HG03095 (cell line): ENCODE results near the gene RSKR.
"Not testable (repeated sequence)": the region's sequence is repeated elsewhere in the genome, so short reads cannot be mapped to it uniquely, and the experiment has no call there.

ENCODE experiments used
- ATAC-seq: cut with Tn5 transposase; IDR thresholded peaks from one replicate; pipeline ENCODE4 v1.9.1; 2021; ENCODE audit warnings: moderate library complexity; ENCODE audit not compliant: unreplicated experiment

The RSKR gene

GRCh38 chr17:28578246-28579195 lies 35.5 kb downstream of the RSKR start:
- ATAC-seq = no peak

GRCh38 chr17:28577466-28577824 lies 36.5 kb downstream of the RSKR start:
- ATAC-seq = no peak

- ATAC-seq = peak; percentile 74
These were observed 37.1 kb downstream of the RSKR start, which contains the start of gene ALDOC for GRCh38 chr17:28576758-28577465. Gene ALDOC (minus strand): TSS chr17:28576895. CDS start chr17:28575532, 1,363 bp downstream.

GRCh38 chr17:28576016-28576415 lies 38.0 kb downstream of the RSKR start:
- not testable (repeated sequence) for ATAC-seq

GRCh38 chr17:28575126-28575795 lies 38.7 kb downstream of the RSKR start:
- ATAC-seq = no peak

DNA sequence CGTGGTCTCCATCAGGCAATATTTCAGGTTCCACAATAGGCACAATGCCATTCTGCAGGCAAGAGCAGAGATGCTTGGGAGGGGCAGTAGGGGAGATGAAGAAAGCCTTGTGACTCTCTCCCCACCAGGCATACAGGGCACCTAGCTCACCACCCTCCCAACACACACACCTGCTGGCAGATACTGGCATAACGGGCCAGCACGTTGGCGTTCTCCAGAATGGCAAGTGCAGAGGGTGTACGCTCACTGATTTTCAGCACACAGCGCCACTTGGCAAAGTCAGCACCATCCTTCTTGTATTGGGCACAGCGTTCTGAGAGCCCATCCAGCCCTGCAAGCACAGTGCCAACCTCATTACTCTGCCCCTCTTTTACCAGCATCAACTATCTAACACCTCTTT lies 39.5 kb downstream of the RSKR start:
- ATAC-seq = no peak

DNA sequence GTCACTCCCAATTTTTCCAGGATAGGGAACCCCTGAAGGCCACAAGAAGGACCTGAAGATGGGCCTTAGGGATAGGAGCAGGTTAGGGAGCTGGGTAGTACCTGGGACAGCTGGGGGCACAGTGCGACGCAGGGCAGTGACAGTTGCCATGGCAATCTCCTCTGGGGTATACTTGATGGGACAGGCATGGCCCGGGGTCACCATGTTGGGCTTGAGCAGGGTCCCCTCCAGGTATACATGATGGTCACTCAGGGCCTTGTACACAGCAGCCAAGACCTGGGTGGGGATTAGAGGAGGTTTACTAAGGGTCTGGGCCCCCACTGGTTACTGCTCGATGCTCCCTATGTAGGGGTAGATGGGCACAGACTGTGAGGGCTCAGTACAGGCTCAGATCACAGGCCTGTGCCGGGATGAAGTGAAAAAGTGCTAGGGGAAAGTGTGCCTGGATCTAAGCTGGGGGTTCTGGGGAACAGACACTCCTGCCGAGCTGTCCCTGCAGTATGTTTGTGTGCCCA lies 40.0 kb downstream of the RSKR start:
- no peak for ATAC-seq

DNA sequence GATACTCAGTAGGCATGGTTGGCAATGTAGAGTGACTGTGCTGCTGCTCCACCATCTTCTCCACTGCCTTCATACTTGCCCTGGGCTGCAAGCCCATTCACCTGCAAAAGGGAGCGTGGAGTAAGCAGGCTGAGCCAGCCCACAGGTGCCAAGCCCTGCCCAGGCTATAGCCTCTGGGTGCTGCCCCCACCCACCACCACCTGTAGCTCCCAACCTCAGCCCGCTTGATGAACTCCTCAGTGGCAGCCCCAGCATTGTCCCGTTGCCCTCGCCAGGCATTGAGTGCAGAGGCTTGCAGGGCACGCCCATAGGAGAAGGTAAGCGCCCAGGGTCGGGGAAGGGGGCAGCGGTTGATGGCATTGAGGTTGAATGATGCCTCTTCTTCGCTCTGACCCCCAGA lies 40.5 kb downstream of the RSKR start:
- ATAC-seq = no peak

DNA sequence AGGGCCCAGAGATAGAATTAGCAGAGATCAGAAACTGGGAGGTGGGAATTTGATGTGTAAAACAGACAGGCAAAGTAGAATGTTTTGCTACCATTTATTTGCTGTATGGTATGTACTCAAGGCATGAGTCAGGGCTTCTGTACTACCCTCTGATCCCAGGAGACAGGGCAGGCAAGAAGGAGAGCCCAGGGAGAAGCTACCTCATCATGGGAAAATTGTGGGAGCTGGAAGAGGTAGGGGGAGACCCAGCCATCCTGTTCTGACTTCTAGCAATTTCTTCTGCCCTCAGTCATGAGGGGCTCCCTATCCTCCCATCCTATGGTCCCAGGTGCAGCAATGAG lies 41.0 kb downstream of the RSKR start:
- ATAC-seq = no peak

DNA sequence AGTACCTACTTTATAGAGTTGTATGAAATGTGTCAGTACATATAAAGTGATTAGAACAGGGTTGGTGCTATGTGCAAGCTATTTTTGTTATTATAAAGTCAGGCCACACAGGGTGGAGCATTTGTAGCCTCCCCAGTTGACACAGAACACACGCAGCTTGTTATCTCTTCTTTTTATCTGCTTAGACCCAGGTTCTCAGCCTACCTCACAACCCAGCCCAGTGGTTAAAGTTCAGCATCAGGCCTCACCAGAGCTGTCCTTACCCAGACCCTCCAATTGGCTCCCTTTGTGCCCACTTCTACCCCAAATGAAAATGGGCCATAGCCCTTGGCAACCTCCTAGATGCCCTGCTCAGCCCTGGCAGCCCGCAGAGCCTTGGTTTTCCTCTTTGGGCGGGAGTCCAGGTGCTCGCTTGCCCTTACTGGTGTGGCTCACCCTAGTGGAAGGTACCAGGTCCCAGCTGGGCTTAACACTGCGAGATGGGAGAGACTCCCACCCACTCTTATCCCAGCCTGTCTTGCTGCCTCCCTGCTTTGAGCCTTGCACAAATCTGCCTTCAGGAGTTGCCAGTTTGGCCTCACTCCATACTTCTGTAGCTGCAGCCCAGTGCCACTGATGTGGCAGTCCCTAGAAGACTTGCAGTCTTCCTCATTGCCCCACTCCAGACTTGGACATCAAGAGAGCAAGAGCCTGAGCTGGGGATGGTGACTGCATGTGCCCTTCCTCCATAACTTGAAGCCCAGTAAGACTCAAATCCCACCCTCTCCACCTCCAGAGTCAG lies 41.5 kb downstream of the RSKR start:
- ATAC-seq = no peak

DNA sequence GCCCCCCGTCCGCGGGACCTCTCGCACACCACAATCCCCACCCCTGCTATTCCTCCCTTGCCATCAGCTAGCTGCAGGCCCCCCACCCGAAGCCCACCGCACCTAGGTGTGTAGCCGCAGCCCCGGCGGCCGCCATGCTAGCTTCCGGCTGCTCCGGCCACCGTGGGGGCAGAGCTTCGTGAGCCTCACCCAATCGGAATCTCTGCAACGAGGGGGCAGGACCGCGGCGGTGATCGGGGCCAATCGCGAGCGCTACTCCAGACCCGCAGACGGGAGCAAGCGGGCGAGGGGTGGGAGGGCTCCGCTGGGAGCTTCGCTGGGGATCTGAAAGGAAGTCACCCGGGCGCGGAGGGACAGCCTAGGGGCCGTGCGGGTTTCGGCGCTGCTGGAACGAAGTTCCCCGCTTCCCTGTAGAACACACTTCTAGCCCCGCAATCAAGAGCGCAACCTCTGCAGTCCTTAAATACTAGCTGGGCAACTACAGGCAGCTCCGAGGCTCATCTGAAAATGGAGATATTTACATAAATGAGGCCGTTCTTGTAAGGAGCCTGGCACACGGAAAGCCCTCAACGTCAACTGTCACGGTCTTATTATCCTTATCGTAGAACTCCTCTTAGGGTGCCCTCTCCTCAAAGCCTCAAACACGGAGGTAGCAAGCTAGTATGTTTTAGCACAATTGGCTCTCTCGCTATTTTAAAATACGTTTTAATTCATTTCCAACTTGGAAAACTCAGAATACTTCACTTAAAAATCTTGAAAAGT lies 42.4 kb downstream of the RSKR start, which contains the start of gene PIGS:
PIGS (minus strand) TSS at position 164 of the 762 bp plus-strand sequence; CDS start at position 136, 28 bp downstream.
- ATAC-seq = peak; percentile 82

- no peak for ATAC-seq
These were observed 43.1 kb downstream of the RSKR start for GRCh38 chr17:28570716-28571360.

- no peak for ATAC-seq
These were observed 44.5 kb downstream of the RSKR start for GRCh38 chr17:28569446-28569845.

- ATAC-seq = no peak
These were observed 46.4 kb downstream of the RSKR start for GRCh38 chr17:28567604-28568003.

GRCh38 chr17:28563475-28563874 lies 50.5 kb downstream of the RSKR start:
- no peak for ATAC-seq
